Measurements from ENCODE around the gene LORICRIN.

- TF ChIP-seq ZFP36 (IDR thresholded peaks at IDR 0.05; ENCODE audit: borderline replicate concordance, partially characterized antibody) (peak; percentile 29), CTCF (IDR thresholded peaks at IDR 0.05) (no peak), BHLHE40 (IDR thresholded peaks at IDR 0.05; ENCODE audit: low read depth, low read length) (no peak), MAFK (IDR thresholded peaks at IDR 0.05; ENCODE audit: partially characterized antibody) (no peak), RAD21 (conservative IDR thresholded peaks at IDR 0.05 in 1 of 2, IDR thresholded peaks at IDR 0.05 in 1 of 2) (no peak), CEBPB (IDR thresholded peaks at IDR 0.05) (no peak), MAZ (IDR thresholded peaks at IDR 0.05; ENCODE audit: borderline replicate concordance, low read depth, low read length) (no peak), NPAS2 (CRISPR knock-in tag; IDR thresholded peaks at IDR 0.05; ENCODE audit: borderline replicate concordance) (no peak), ELK1 (IDR thresholded peaks at IDR 0.05; ENCODE audit: low read depth, low read length) (no peak)
These were observed 46.0 kb upstream of the LORICRIN start for GRCh38 chr1:153213519-153213918.

Data from A549 (cell line).